H1 (cell line): Measurements from ENCODE around the gene AHSP. TPM values are rescaled to one million over a fixed set of nuclear protein-coding genes. Genes with fewer than 3 reads are reported as not detected.

Experiments
- CTCF ChIA-PET: fragments of 300-600 bp; sonication (Branson Sonifier 250); formaldehyde crosslinking; loops from one replicate; lab custom pipeline; 2021; ENCODE audit not compliant: partially characterized antibody; lab: Charles Lee
- POLR2A ChIA-PET: fragments of 300-600 bp; sonication (Branson Sonifier 250); formaldehyde crosslinking; loops from one replicate; lab custom pipeline; 2021; ENCODE audit warnings: inconsistent platforms; ENCODE audit not compliant: partially characterized antibody; lab: Charles Lee
- DNase-seq, 2 experiments: peaks; one replicate each; pipeline versions ENCODE4 v3.0.0 to v3.0.0-alpha.2; 2010 to 2022; ENCODE audit warnings: low spot score in 2 of 2, low read depth in 1 of 2, mixed read lengths in 1 of 2
- FAIRE-seq: peaks from 2 replicates; lab custom pipeline; 2011; peaks lifted over from hg19 to GRCh38; lab: Jason Lieb, UNC
- H2AFZ ChIP-seq: 2 replicates; pipeline ENCODE4 v1.8.1; 2012; ENCODE audit warnings: low read length, inconsistent platforms
- H2AK5ac ChIP-seq: 2 replicates; pipeline ENCODE4 v1.6.1; 2013; ENCODE audit warnings: low read depth, low read length
- H2BK120ac ChIP-seq: replicated peaks from 2 replicates; pipeline ENCODE3; 2013; ENCODE audit warnings: low read depth, low read length, inconsistent platforms
- H2BK12ac ChIP-seq: 2 replicates; pipeline ENCODE4 v1.6.1; 2013; ENCODE audit warnings: low read depth, low read length
- H2BK15ac ChIP-seq: 2 replicates; pipeline ENCODE4 v1.6.1; 2013; ENCODE audit warnings: low read length
- H2BK20ac ChIP-seq: 2 replicates; pipeline ENCODE4 v1.6.1; 2013; ENCODE audit warnings: low read length
- H2BK5ac ChIP-seq: 2 replicates; pipeline ENCODE4 v1.6.1; 2013; ENCODE audit warnings: low read depth, low read length
- H3K14ac ChIP-seq: 2 replicates; pipeline ENCODE4 v1.6.1; 2013; ENCODE audit warnings: inconsistent platforms; ENCODE audit not compliant: insufficient read length
- H3K18ac ChIP-seq: 2 replicates; pipeline ENCODE4 v1.6.1; 2013; ENCODE audit warnings: low read length; ENCODE audit errors: extremely low read depth
- H3K23ac ChIP-seq: 2 replicates; pipeline ENCODE4 v1.6.1; 2013; ENCODE audit warnings: inconsistent platforms; ENCODE audit not compliant: insufficient read length
- H3K23me2 ChIP-seq: 2 replicates; pipeline ENCODE4 v1.6.1; 2013; ENCODE audit warnings: low read depth, low read length
- H3K27ac ChIP-seq: 2 replicates; pipeline ENCODE4 v1.6.1; 2011; ENCODE audit warnings: low read depth, low read length, inconsistent platforms
- H3K27me3 ChIP-seq, 4 experiments: replicated peaks in 1 of 4; 1 replicate in 1 of 4; 2 replicates in 3 of 4; pipeline versions ENCODE4 v1.6.1 to v1.8.1; 2011 to 2013; ENCODE audit warnings: low read length in 3 of 4, mild to moderate bottlenecking in 3 of 4, inconsistent platforms in 2 of 4, mixed read lengths in 2 of 4, moderate library complexity in 1 of 4; ENCODE audit not compliant: control insufficient read depth in 3 of 4, insufficient read depth in 3 of 4; ENCODE audit errors: extremely low read depth in 1 of 4
- H3K36me3 ChIP-seq, 4 experiments: 2 replicates each; pipeline versions ENCODE4 v1.6.1 to v1.8.1; 2011 to 2013; ENCODE audit warnings: mild to moderate bottlenecking in 4 of 4, low read length in 3 of 4, moderate library complexity in 2 of 4, control low read depth in 1 of 4, inconsistent platforms in 1 of 4; ENCODE audit not compliant: insufficient read depth in 4 of 4, control insufficient read depth in 2 of 4
- H3K4ac ChIP-seq: replicated peaks from 2 replicates; pipeline ENCODE3; 2013; ENCODE audit warnings: low read length, low read depth, mixed read lengths, inconsistent platforms; ENCODE audit not compliant: insufficient read length
- H3K4me1 ChIP-seq, 4 experiments: replicated peaks in 1 of 4; 1 replicate in 1 of 4; 2 replicates in 3 of 4; pipeline versions ENCODE4 v1.6.1 to v1.8.1; 2011 to 2013; ENCODE audit warnings: low read length in 3 of 4, inconsistent platforms in 2 of 4, mixed read lengths in 1 of 4; ENCODE audit not compliant: insufficient read depth in 4 of 4, control insufficient read depth in 3 of 4
- H3K4me2 ChIP-seq, 2 experiments: 2 replicates each; pipeline versions ENCODE4 v1.6.1 to v1.8.1; 2011 to 2013; ENCODE audit warnings: low read depth in 2 of 2, low read length in 2 of 2, control low read depth in 1 of 2, inconsistent platforms in 1 of 2, mild to moderate bottlenecking in 1 of 2; ENCODE audit not compliant: insufficient read depth in 1 of 2
- H3K4me3 ChIP-seq, 4 experiments: fragments of 200-600, 300-600 bp in 1 of 4; sonication (generic), shearing (Covaris generic), sonication (Bioruptor Twin) in 1 of 4; 2 replicates each; pipeline versions ENCODE4 v1.5.1 to v1.8.1; 2011 to 2016; ENCODE audit warnings: low read length in 4 of 4, low read depth in 3 of 4, control low read depth in 2 of 4, inconsistent platforms in 2 of 4, mild to moderate bottlenecking in 2 of 4, mixed read lengths in 1 of 4, moderate library complexity in 1 of 4; ENCODE audit not compliant: insufficient read depth in 2 of 4; ENCODE audit errors: extremely low read depth in 1 of 4
- H3K56ac ChIP-seq: replicated peaks from 2 replicates; pipeline ENCODE3; 2013; ENCODE audit warnings: low read depth, mild to moderate bottlenecking, mixed read lengths, low read length, inconsistent platforms; ENCODE audit not compliant: insufficient read length
- H3K79me1 ChIP-seq: 2 replicates; pipeline ENCODE4 v1.6.1; 2013; ENCODE audit warnings: low read depth, low read length, control low read depth
- H3K79me2 ChIP-seq, 2 experiments: 2 replicates each; pipeline versions ENCODE4 v1.6.1 to v1.8.1; 2012 to 2013; ENCODE audit warnings: low read length in 2 of 2, mild to moderate bottlenecking in 2 of 2, inconsistent platforms in 1 of 2; ENCODE audit not compliant: insufficient read depth in 2 of 2, control insufficient read depth in 1 of 2
- H3K9ac ChIP-seq, 4 experiments: replicated peaks in 1 of 4; 1 replicate in 1 of 4; 2 replicates in 3 of 4; pipeline versions ENCODE4 v1.6.1 to v1.8.1; 2011 to 2013; ENCODE audit warnings: low read depth in 3 of 4, low read length in 3 of 4, control low read depth in 2 of 4, mild to moderate bottlenecking in 2 of 4, moderate library complexity in 2 of 4, inconsistent platforms in 1 of 4; ENCODE audit errors: extremely low read depth in 1 of 4
- H3K9me3 ChIP-seq, 2 experiments: 2 replicates each; pipeline versions ENCODE4 v1.6.1 to v1.8.1; 2012 to 2013; ENCODE audit warnings: mild to moderate bottlenecking in 2 of 2, moderate library complexity in 2 of 2, control low read depth in 1 of 2, inconsistent platforms in 1 of 2, low read depth in 1 of 2, low read length in 1 of 2, mixed read lengths in 1 of 2; ENCODE audit not compliant: insufficient read depth in 2 of 2
- H4K20me1 ChIP-seq, 2 experiments: replicated peaks in 1 of 2; 2 replicates each; pipeline versions ENCODE3 to v1.8.1; 2011 to 2013; ENCODE audit warnings: inconsistent platforms in 2 of 2, low read length in 2 of 2, mild to moderate bottlenecking in 1 of 2; ENCODE audit not compliant: insufficient read depth in 2 of 2, control insufficient read depth in 1 of 2
- H4K5ac ChIP-seq: 2 replicates; pipeline ENCODE4 v1.6.1; 2013; ENCODE audit warnings: low read length, low read depth, mixed read lengths, inconsistent platforms; ENCODE audit not compliant: insufficient read length
- H4K8ac ChIP-seq: 2 replicates; pipeline ENCODE4 v1.8.0; 2013; ENCODE audit warnings: mild to moderate bottlenecking, moderate library complexity, low read length, inconsistent platforms; ENCODE audit not compliant: insufficient read depth; ENCODE audit errors: extremely low read depth
- H4K91ac ChIP-seq: replicated peaks from 2 replicates; pipeline ENCODE3; 2013; ENCODE audit warnings: low read length, mixed read lengths, inconsistent platforms; ENCODE audit not compliant: insufficient read length
- CBX8 ChIP-seq: fragments of 300-800, 300-1000 bp; sonication (generic); IDR thresholded peaks from 2 replicates; pipeline ENCODE4 v1.7.1; 2016; ENCODE audit warnings: low read depth, low read length, borderline replicate concordance
- FOSL1 ChIP-seq: IDR thresholded peaks from 2 replicates; pipeline ENCODE4 v1.6.1; 2011; ENCODE audit warnings: mild to moderate bottlenecking, low read depth, low read length, moderate library complexity; ENCODE audit not compliant: insufficient read depth
- KDM4A ChIP-seq: IDR thresholded peaks from one replicate; pipeline ENCODE4 v1.7.1; 2012; ENCODE audit warnings: low read depth, mild to moderate bottlenecking, moderate library complexity, low read length, inconsistent platforms; ENCODE audit not compliant: severe bottlenecking
- PHF8 ChIP-seq: fragments of 200-600 bp; sonication (generic); conservative IDR thresholded peaks from 2 replicates; pipeline ENCODE4 v1.7.1; 2012; ENCODE audit warnings: low read depth, mild to moderate bottlenecking, inconsistent platforms, low read length, moderate library complexity
- POU5F1 ChIP-seq: IDR thresholded peaks from 2 replicates; pipeline ENCODE4 v1.6.1; 2011; ENCODE audit warnings: low read depth, mild to moderate bottlenecking, low read length, moderate library complexity
- RBBP5 ChIP-seq: IDR thresholded peaks from 2 replicates; pipeline ENCODE4 v1.7.1; 2012; ENCODE audit warnings: low read depth, mild to moderate bottlenecking, inconsistent platforms, low read length, moderate library complexity, borderline replicate concordance
- TAF1 ChIP-seq: IDR thresholded peaks from 2 replicates; pipeline ENCODE4 v1.6.1; 2011; ENCODE audit warnings: mild to moderate bottlenecking, low read depth, low read length
- WGBS, 2 experiments: shearing (Covaris generic) in 1 of 2; methylation state at CpG; one replicate each; pipeline versions ENCODE4 v1.1.6 to v1.1.7; 2013 to 2015; ENCODE audit warnings: low lambda C conversion rate in 2 of 2, mixed read lengths in 2 of 2, inconsistent platforms in 1 of 2, low coverage in 1 of 2, missing lambda C conversion rate in 1 of 2; ENCODE audit not compliant: insufficient replicate concordance in 2 of 2, insufficient coverage in 1 of 2, insufficient read length in 1 of 2; ENCODE audit errors: extremely low coverage in 1 of 2, missing lambda C conversion rate in 1 of 2; 5-methylcytosine and 5-hydroxymethylcytosine counted together
- polyA plus RNA-seq, 7 experiments: library from polyadenylated mRNA; depleted of rRNA in 3 of 7; stranded (reverse) in 5 of 7; unstranded in 2 of 7; fragments of >200 nt in 5 of 7; fragments of 200-250 nt in 2 of 7; gene quantifications; 1 replicate in 5 of 7; 2 replicates in 1 of 7; 4 replicates in 1 of 7; pipeline versions ENCODE4 v1.2.1 to v1.2.3, GENCODE V29; 2011 to 2013; ENCODE audit warnings: missing spikeins in 2 of 7, mixed read lengths in 2 of 7
- total RNA-seq: library from RNA; stranded (reverse); fragmentation: NEBNext Ultra II Directional; extraction: Animal tissue kit (Norgen Biotek cat#: 25700); gene quantifications from 2 replicates; pipeline ENCODE4 v1.2.1, GENCODE V29; 2021

The AHSP gene
- total and polyA plus RNA-seq, 2 of the 8 experiments (the other 6 are each of a cell fraction or from before 2014, with no cell fraction given): 0.91 to 15.3 TPM

GRCh38 chr16:31478956-31479355 lies 48.7 kb upstream of the AHSP start:
- Histone ChIP-seq H3K23ac (no peak overlapping the region), H3K56ac (no peak overlapping the region), H3K36me3 (no peaks in the 10 kb centered on the region), H2AK5ac (no peak overlapping the region), H4K5ac (no peak overlapping the region), H3K4me3 (no peak overlapping the region), H3K9me3 (no peaks in the 10 kb centered on the region), H2BK120ac (no peak overlapping the region), H3K9ac (no peak overlapping the region), H4K91ac (no peak overlapping the region), H3K79me1 (no peaks in the 10 kb centered on the region), H2BK5ac (no peak overlapping the region), H3K4me2 (no peak overlapping the region), H3K27ac (no peak overlapping the region), H3K27me3 (peaks cover 2 to 44% (median 29%) of the 10 kb centered on the region in 4 experiments), H3K4ac (no peak overlapping the region), H3K18ac (no peak overlapping the region), H2BK12ac (no peak overlapping the region), H3K79me2 (no peaks in the 10 kb centered on the region), H3K14ac (no peak overlapping the region), H2AFZ (no peak overlapping the region), H3K4me1 (peaks cover 0 to 7% (median 1%) of the 10 kb centered on the region in 4 experiments; a peak in 4 of 7 replicates), H3K23me2 (peaks cover 14% of the 10 kb centered on the region; the same call in 1 of the 2 replicates), H4K8ac (no peak overlapping the region), H2BK15ac (no peak overlapping the region), H4K20me1 (peaks cover 0 to 2% of the 10 kb centered on the region in 2 experiments), H2BK20ac (no peak overlapping the region)
- DNase-seq (no peak), FAIRE-seq (no peak)
- WGBS, 2 experiments: 81% methylated on average over 3 of the region's 3 CpGs; no CpG with 5 or more reads in 1 of the 2 experiments
- POLR2A ChIA-PET: interaction anchor here (1.2 to 6.0 kb wide), 5 partner anchors 9 to 50 kb away, joined by 3 to 40 read pairs (median 10); partner anchors contain the start of genes ARMC5 and RUSF1
- CTCF ChIA-PET: interaction anchor here (1.2 to 5.1 kb wide), 7 partner anchors 8 to 236 kb away, joined by 3 to 35 read pairs (median 7); partner anchors contain the start of gene ARMC5
- TF ChIP-seq TAF1 (no peak), RBBP5 (no peak), FOSL1 (no peak), PHF8 (no peak), KDM4A (no peak), POU5F1 (no peak), CBX8 (no peak)
